AG10803 (cell line): Measurements from ENCODE around the gene ERG28.
"Not testable (repeated sequence)": the region's sequence is repeated elsewhere in the genome, so short reads cannot be mapped to it uniquely, and the experiment has no call there.

Experiments used
- DNase-seq: peaks from one replicate; pipeline ENCODE4 v3.0.0; 2010; ENCODE audit warnings: low read depth
- H3K4me3 ChIP-seq: 2 replicates; pipeline ENCODE4 v1.5.1; 2011; ENCODE audit warnings: mild to moderate bottlenecking, low read length, control low read depth
- CTCF ChIP-seq: conservative IDR thresholded peaks from 2 replicates; pipeline ENCODE4 v1.5.1; 2011; ENCODE audit warnings: mild to moderate bottlenecking, low read length, control low read depth, inconsistent platforms

The ERG28 gene

GRCh38 chr14:75604979-75605851 lies 55.5 kb downstream of the ERG28 start:
- no peak for TF ChIP-seq CTCF
- H3K4me3 ChIP-seq, result no peak overlapping the region
- DNase-seq, result no peak

GRCh38 chr14:75602503-75602902 lies 58.2 kb downstream of the ERG28 start:
- no peak for TF ChIP-seq CTCF
- DNase-seq, result no peak
- H3K4me3 ChIP-seq, result no peak overlapping the region

- not testable (repeated sequence) for H3K4me3 ChIP-seq, DNase-seq
Observed at GRCh38 chr14:75601061-75601460, 59.6 kb downstream of the ERG28 start.

GRCh38 chr14:75600100-75600499 lies 60.6 kb downstream of the ERG28 start:
- not testable (repeated sequence) for H3K4me3 ChIP-seq, DNase-seq
